Epithelial cell of proximal tubule (primary cell): ENCODE data around the gene PSD. TPM values are rescaled to one million over a fixed set of nuclear protein-coding genes. Genes with fewer than 3 reads are reported as not detected.

Source experiments
- DNase-seq: peaks from one replicate; pipeline ENCODE4 v3.0.0-alpha.2; 2011; ENCODE audit warnings: low read depth
- H3K4me3 ChIP-seq: 2 replicates; pipeline ENCODE4 v1.5.1; 2011; ENCODE audit warnings: low read depth, mild to moderate bottlenecking, low read length
- total RNA-seq: library from RNA; depleted of rRNA; stranded (reverse); fragments of >200 nt; gene quantifications from 2 replicates; pipeline ENCODE4 v1.2.3, GENCODE V29; 2015
- TF ChIP-seq, protein P1 (sequence below): conservative IDR thresholded peaks from 2 replicates; pipeline ENCODE4 v1.5.1; 2012; ENCODE audit warnings: low read depth, mild to moderate bottlenecking, low read length

PSD gene
- total RNA-seq, 1 donor from 2014 or later = 0.52 TPM

DNA sequence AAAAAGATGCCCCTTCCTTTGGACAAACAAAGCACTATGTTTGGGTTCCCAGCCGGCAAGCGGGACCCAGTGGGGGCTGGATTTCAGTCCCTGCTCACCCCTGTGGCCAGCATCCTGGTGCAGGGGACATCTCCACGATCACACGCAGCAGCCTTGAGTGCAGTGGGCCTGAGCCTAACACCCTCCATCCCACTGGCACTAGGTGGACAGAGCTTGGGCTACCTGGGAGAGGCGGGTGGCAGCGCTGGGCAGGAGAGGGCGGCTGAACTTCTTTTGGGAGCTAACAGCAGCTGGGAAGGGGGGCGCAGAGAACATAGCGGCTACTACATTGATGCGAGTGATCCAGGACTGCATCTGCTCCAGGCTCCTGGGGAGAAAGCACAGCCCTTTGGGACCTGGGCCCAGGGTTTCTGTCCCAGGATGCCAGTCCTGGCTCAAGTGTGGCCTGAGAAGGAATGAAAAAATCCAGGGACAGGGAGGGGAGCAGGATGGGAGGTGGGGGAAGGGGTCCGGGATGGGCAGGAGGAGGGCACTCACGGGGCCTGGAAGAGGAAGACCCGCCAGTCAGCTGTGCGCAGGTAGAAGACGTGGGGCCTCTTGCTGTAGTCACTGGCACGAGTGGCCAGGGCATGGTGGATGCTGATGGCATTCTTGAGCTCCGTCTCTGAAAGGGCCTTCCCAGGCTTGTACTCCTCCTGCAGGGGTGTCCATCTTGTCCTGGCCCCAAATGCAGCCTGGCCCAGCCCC, 14.1 kb downstream of the PSD start:
- DNase-seq = no peak
- no peak overlapping the region for H3K4me3 ChIP-seq
- TF ChIP-seq, protein P1, sequence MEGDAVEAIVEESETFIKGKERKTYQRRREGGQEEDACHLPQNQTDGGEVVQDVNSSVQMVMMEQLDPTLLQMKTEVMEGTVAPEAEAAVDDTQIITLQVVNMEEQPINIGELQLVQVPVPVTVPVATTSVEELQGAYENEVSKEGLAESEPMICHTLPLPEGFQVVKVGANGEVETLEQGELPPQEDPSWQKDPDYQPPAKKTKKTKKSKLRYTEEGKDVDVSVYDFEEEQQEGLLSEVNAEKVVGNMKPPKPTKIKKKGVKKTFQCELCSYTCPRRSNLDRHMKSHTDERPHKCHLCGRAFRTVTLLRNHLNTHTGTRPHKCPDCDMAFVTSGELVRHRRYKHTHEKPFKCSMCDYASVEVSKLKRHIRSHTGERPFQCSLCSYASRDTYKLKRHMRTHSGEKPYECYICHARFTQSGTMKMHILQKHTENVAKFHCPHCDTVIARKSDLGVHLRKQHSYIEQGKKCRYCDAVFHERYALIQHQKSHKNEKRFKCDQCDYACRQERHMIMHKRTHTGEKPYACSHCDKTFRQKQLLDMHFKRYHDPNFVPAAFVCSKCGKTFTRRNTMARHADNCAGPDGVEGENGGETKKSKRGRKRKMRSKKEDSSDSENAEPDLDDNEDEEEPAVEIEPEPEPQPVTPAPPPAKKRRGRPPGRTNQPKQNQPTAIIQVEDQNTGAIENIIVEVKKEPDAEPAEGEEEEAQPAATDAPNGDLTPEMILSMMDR = no peak

DNA sequence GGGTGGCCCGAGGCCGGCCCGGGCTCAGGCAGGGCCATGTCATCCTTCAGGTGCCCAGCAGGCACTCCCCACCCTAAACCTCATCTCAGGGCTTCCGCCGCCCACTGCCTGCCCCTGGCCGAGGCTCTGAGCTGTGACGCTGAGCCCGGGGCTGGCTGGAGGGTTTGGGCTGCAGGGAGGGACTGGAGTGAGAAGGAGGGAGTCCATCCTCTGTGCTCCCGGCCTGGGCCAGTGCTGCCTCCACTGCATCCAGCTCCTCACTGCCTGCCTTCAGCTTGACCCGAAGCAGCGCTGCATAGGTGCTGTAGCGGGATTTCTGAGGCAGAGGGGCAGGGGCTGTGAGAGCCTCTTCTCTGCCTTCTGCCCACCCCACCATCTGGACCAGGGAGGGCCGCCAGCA, 15.5 kb downstream of the PSD start:
- TF ChIP-seq, protein P1 = no peak
- DNase-seq = no peak

DNA sequence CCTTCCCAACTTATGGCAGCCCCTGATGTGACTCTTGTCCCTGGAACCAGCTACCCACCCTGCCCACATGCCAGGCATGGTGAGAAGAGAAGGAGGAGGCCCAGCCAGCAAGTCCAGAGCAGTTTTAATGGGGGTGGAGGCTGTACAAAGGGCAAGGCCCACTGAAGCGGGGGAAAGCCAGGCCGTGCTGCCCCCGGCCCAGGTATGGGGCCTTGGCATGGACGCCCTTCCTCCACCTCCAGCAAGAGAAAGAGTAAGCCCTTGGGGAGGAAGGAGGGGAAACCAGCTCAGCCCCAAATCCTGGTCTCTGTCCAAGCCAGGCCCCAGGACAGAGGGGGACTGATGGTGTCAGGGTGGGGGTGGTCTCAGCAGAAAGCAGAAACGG, 16.1 kb downstream of the PSD start:
- TF ChIP-seq, protein P1 = no peak
- no peak overlapping the region for H3K4me3 ChIP-seq
- DNase-seq = no peak

More for the DNA sequence above, 15.5 kb downstream of the PSD start:
- H3K4me3 ChIP-seq = no peak overlapping the region

DNA sequence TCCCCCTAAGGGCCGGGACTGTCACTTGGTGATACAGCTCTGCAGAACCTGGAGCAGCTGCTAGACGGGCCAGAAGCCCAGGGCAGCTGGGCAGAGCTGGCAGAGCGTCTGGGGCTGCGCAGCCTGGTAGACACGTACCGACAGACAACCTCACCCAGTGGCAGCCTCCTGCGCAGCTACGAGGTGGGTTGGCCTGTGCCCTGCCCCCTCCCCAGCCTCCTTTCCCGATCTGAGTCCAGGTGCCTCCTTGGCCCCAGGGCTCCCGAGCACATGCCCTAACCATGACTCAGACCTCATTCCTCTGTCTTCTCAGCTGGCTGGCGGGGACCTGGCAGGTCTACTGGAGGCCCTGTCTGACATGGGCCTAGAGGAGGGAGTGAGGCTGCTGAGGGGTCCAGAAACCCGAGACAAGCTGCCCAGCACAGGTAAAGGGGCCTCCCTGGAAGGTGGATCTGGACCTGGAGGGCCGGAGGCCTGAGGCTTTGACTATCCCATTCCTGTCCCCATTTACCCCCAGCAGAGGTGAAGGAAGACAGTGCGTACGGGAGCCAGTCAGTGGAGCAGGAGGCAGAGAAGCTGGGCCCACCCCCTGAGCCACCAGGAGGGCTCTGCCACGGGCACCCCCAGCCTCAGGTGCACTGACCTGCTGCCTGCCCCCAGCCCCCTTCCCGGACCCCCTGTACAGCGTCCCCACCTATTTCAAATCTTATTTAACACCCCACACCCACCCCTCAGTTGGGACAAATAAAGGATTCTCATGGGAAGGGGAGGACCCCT, 16.7 kb downstream of the PSD start:
- no peak overlapping the region for H3K4me3 ChIP-seq
- TF ChIP-seq, protein P1 = no peak
- DNase-seq = no peak

DNA sequence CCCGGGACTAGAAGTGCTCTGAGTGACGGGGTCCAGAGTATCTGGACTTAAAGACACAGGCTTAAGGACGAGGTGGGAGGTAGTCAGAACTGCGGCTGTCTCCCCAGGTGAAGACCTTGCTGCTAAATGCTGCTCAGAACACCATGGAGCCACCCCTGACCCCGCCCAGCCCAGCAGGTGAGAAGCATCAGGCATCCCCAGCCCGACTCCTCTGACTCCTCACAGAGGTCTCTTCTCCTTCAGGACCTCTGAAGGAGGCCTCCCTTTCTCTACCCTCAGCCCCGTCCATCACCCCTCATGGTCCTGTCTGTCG, 17.3 kb downstream of the PSD start:
- TF ChIP-seq, protein P1 = no peak
- DNase-seq = no peak
- H3K4me3 ChIP-seq = no peak overlapping the region

DNA sequence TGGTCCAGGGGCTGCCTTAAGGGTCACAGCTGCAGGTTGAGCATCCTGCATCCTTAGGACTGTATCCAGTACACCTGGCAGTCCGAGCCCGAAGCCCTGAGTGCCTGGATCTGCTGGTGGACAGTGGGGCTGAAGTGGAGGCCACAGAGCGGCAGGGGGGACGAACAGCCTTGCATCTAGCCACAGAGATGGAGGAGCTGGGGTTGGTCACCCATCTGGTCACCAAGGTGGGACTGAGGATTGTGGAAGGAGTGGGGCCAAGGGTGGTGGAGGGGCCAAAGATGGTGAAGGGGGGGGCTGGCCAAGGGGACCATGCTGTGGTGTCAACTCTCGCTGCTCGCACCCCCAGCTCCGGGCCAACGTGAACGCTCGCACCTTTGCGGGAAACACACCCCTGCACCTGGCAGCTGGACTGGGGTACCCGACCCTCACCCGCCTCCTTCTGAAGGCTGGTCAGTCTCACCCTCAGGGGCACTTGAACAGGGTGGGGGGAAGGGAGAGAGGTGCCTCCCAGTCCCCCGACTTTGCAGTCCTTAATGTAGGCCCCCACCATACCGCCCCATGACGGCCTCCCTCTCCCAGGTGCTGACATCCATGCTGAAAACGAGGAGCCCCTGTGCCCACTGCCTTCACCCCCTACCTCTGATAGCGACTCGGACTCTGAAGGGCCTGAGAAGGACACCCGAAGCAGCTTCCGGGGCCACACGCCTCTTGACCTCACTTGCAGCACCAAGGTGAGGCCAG, 17.8 kb downstream of the PSD start:
- H3K4me3 ChIP-seq = no peak overlapping the region
- TF ChIP-seq, protein P1 = no peak
- DNase-seq = no peak
